ENCODE data around the gene CDA. TPM values are rescaled to one million over a fixed set of nuclear protein-coding genes. Genes with fewer than 3 reads are reported as not detected.

The CDA gene
- total and polyA plus RNA-seq, 2 donors (not counting 3 experiments of a cell fraction or from before 2014, with no cell fraction given), result 0.35 to 1.9 TPM

GRCh38 chr1:20616847-20617487 lies 28.1 kb downstream of the CDA start:
- Histone ChIP-seq H3K9me1 (replicated peaks; ENCODE audit: control insufficient read depth, extremely low read depth, insufficient read depth, low read length) (no peaks in the 10 kb centered on the region), H3K4me2 (ENCODE audit: insufficient read depth, low read length) (no peak overlapping the region), H3K36me3 (ENCODE audit: control insufficient read depth in 2 of 2, extremely low read depth in 1 of 2, insufficient read depth in 2 of 2, low read length in 2 of 2) (no peaks in the 10 kb centered on the region), H2AFZ (ENCODE audit: low read depth, low read length) (no peak overlapping the region), H3K4me1 (ENCODE audit: control insufficient read depth, extremely low read depth, insufficient read depth, low read length) (no peaks in the 10 kb centered on the region), H3K79me2 (ENCODE audit: control insufficient read depth, insufficient read depth, low read length) (no peaks in the 10 kb centered on the region), H4K20me1 (replicated peaks; ENCODE audit: control insufficient read depth, extremely low read depth, insufficient read depth, low read length) (no peaks in the 10 kb centered on the region), H3K9ac (replicated peaks; ENCODE audit: extremely low read depth, insufficient read depth, low read length) (no peak overlapping the region), H3K27me3 (ENCODE audit: control insufficient read depth in 2 of 2, insufficient read depth in 2 of 2, low read length in 2 of 2) (no peaks in the 10 kb centered on the region), H3K9me3 (replicated peaks; ENCODE audit: control insufficient read depth, insufficient read depth, low read length) (no peaks in the 10 kb centered on the region), H3K4me3 (replicated peaks in 1 of 3; ENCODE audit: insufficient read depth in 1 of 3, low read depth in 1 of 3, low read length in 3 of 3) (no peak overlapping the region), H3K27ac (ENCODE audit: insufficient read depth, low read depth, low read length) (no peak overlapping the region)
- BruUV-seq (replicated peaks), result no TSS peak
- intact Hi-C loops (cut with micrococcal nuclease), result no loop called here
- FAIRE-seq, result no peak
- ChIA-PET POLR2A (no interaction called here), CTCF (interaction anchor here (1.1 to 1.6 kb wide), 2 partner anchors 17 to 42 kb away, joined by 3 to 7 read pairs; no protein-coding TSS in a partner anchor)
- TF ChIP-seq POLR2AphosphoS5 (IDR thresholded peaks at IDR 0.05; ENCODE audit: insufficient read depth, low read depth, low read length) (no peak), POLR2A (IDR thresholded peaks at IDR 0.05; ENCODE audit: low read depth, low read length) (no peak), JUN (IDR thresholded peaks at IDR 0.05; ENCODE audit: borderline replicate concordance, insufficient read depth, insufficient read length, low read depth) (no peak), EZH2 (IDR thresholded peaks at IDR 0.05; ENCODE audit: borderline replicate concordance, low read depth, low read length, severe bottlenecking) (no peak), GATA2 (IDR thresholded peaks at IDR 0.05; ENCODE audit: insufficient read depth, insufficient read length, low read depth, low read length) (no peak), FOS (IDR thresholded peaks at IDR 0.05; ENCODE audit: borderline replicate concordance, insufficient read depth, low read length) (no peak), MYC (IDR thresholded peaks at IDR 0.05; ENCODE audit: low read depth, low read length) (no peak)
- TF ChIP-seq, protein P1, sequence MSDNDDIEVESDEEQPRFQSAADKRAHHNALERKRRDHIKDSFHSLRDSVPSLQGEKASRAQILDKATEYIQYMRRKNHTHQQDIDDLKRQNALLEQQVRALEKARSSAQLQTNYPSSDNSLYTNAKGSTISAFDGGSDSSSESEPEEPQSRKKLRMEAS (IDR thresholded peaks at IDR 0.05; ENCODE audit: insufficient read depth, insufficient read length), result no peak
- TF ChIP-seq, protein P2, sequence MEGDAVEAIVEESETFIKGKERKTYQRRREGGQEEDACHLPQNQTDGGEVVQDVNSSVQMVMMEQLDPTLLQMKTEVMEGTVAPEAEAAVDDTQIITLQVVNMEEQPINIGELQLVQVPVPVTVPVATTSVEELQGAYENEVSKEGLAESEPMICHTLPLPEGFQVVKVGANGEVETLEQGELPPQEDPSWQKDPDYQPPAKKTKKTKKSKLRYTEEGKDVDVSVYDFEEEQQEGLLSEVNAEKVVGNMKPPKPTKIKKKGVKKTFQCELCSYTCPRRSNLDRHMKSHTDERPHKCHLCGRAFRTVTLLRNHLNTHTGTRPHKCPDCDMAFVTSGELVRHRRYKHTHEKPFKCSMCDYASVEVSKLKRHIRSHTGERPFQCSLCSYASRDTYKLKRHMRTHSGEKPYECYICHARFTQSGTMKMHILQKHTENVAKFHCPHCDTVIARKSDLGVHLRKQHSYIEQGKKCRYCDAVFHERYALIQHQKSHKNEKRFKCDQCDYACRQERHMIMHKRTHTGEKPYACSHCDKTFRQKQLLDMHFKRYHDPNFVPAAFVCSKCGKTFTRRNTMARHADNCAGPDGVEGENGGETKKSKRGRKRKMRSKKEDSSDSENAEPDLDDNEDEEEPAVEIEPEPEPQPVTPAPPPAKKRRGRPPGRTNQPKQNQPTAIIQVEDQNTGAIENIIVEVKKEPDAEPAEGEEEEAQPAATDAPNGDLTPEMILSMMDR (IDR thresholded peaks at IDR 0.05; ENCODE audit: extremely low read depth in 1 of 2, insufficient read depth in 1 of 2, low read depth in 1 of 2, low read length in 2 of 2), result no peak
- dilution Hi-C loops (cut with MboI; ENCODE audit: extremely low pct_ligation_motif_present, low sequenced_read_pairs), result no loop called here
- no peak for DNase-seq (ENCODE audit: low read depth, low spot score)
